HK-2 (cell line): ENCODE measurements around the gene CALCR.
A peak's percentile ranks its signal among the peaks of the same experiment; 100 is the strongest.
"Not testable (repeated sequence)": the region's sequence is repeated elsewhere in the genome, so short reads cannot be mapped to it uniquely, and the experiment has no call there.

Source experiments
- DNase-seq: peaks from one replicate; pipeline ENCODE4 v3.0.0-alpha.2; 2018; ENCODE audit not compliant: unreplicated experiment

The CALCR gene

DNA sequence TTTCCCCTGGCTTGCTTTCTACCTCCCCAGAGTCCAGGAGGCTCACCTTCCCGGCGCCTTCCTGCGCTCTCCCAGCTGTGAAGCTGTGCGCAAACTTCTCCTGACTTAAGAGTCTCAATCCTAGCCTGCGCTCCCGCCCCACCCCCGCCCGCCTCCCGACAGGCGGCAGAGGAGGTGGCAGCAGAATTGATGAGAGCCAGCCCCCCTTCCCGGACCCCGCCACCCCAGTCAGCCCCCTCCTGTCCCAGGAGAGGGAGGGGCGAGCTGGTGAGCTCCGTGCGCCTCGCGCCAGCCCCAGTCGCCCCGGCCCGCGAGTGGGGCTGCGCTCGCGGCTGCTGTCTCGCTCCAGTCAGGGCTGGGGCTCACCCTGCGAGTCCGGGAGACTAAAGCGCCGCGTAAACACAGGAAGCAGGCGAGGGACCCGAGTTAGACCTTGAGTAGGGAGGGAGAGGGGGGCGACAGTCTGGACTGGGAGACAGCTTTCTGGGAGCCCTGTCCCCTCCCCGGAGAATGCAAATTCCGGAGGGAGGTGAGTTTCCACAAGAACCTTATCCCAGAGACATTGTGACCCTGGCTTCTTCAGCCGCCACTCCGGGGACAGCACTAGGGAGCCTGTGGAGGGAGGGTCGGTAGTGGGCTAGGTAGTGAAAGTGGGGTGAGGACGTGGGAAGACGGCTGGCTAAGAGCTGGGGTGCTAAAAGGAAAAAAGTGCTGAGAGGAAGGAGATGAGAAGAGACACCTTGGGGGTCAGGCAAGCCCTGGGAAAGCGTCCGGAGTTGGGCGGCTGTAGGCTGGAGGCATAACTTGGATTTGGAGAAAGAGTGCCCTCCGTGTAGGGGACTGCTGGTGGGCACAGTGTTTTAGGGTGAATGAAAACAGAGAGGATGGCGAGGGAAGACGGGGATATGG, at the start of gene CALCR:
Gene CALCR (minus strand): TSS at position 79 of the 909 bp plus-strand sequence. CDS start 87,743 bp downstream, outside the sequence.
- DNase-seq: peak; percentile 26

DNA sequence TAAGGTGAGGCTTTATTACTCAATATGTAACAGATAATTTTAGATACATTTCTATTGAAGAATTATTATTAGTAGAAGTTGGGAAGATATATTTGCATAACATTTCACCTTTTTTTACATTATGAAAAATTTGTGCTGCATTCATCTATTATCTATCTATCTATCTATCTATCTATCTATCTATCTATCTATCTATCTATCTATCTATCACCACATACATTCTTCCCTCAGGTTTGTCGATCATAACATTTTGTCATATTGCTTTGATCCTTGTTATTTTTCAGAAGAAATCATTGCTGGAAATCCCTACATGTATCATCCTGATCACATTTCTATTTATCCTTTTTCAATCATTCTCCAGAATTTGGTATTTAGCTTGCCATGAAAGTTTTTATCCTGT, 49.3 kb upstream of the CALCR start:
- no peak for DNase-seq

DNA sequence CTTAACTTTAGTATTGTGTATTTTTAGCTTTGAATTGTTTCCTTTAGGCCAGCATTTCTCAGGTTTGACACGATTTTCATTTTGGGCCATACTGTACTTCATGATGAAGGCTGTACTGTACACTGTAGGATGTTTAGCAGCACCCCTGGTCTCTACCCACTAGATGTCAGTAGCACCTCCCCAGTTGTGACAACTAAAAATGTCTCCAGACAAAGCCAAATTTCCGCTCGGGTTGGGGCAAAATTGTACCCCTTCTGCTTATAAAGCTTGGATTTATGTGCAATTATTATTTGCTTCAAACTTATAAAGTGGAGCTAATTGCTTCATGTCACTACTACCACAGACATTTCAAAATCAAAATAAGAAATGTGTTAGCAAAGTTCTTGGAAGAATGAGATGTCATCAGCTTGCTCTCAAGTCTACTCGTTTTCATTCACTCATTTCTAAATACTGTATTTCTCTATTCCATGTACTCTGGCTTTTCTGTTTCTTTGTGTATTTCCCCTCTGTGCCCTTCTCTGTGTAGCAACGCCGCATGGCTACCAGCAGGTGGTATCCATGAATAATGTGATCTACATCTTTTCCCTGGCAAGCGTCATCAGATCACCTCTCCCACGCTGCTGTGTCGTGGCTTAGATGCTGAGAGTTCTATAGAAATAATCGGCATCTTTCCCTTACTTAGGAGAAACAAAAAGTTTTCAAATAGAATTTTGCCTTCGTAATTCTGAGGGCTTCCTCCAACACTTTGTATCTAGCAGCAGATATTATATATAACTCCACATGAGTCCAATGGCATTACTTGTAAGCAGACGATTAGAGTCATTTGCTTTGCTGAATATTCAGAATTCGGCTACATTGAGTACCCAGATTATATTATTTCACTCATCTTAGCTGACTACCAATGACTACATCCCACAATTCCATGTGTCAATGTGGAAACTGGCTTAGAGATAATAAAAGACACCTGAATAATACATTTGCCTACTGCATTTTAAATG, 47.8 kb upstream of the CALCR start:
- peak; percentile 14 for DNase-seq

DNA sequence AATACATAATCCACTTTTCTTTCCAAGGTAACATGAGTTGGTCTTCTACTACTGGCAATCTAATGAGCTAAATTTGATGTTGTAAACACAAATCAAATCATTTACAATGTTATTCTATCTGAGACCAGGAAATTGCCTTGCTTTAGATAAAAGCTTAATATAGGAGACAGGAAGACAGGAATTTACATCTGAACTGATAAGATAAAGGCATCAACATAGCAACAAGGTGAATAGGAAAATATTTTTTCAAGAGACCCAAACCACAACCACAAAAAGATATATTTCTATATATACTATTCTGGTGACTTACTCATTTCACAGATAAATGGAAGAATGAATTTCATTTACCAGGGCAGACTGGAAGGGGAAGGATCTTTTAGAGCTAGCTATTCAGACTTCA, 46.3 kb upstream of the CALCR start:
- DNase-seq: no peak

DNA sequence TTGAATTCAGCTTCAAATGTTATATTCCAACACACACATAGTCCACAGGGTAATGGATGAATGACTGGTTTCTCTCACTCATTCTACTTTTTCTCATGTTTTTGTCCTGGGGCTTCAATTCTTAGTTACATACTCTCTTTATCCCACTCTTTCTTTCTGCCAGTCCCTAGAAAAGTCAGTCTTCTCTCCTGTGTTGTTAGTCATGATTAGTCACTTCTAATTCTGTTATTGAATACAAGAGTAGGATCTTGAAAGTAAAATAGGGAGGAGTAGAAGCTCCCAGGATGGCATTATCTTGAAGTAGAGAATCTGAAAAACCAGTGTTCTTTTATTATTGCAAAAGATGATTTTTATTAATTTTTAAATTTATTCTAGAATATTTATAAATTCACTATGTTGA, 45.5 kb upstream of the CALCR start:
- no peak for DNase-seq

DNA sequence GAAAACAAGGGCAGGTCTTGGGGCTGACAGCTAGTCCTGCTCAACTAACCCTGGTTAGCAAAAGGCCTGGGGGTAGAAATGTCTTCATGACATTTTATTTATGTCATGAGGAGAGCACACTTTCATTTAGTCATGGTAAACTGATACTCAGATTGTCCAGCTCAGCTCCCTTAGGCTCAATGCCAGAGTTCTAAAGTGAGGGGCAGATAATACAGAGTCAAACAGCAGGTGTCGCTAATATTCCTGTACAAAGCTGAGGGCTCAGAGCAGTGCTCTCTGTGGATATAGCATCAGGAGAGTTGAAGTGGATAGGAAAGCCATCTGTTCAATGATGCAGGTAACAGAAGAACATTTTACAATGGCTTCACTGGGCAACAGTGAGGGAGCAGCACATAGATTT, 26.8 kb upstream of the CALCR start:
- DNase-seq: no peak

DNA sequence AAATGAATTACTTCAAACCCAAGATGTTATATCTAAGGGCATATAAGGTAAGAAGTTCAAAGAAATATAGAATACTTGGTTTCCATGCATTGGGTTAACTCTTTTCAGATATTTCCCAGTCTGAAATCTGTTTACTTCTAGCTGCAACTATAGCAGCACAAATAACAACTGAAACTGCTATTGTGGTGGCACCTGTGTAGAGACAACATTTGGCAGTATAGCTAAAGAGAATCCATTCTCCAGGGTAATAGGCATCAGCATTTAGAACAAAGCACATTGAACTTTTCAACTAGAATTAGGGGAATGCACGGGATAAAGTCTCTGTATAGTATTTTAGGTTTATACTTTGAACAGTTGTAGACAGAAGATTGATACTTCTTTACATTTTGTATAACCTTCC, 19.7 kb upstream of the CALCR start:
- no peak for DNase-seq

DNA sequence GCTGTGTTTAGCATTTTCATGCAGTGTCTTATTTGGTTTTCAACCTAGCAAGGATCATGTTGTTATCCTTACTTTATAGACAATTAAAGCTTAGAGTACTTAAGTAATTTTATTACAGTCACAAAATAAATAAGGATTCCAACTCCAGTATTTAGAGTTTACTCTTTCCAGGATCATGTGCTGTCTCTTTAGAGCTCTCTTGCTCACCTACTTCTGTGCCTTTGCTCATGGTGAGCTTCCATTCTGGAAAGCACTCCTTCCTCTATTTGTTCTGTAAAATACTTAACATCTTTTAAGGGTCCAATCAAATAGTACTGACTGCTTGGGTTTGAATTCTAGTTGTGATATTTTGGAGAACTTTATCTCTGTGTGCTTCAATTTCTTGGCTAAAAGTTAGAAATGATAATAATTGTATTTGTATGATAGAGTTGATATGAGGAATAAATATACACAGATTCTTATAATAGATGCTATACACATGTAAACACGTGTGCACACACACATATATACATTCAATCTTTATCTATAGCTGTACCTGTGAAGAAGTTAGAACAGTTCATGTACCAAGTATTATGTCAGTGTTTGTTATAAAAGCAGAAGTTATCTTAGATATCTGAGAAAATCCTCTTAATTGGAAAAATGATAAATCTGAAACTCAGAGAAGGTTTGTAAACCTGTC, 18.2 kb upstream of the CALCR start:
- no peak for DNase-seq

DNA sequence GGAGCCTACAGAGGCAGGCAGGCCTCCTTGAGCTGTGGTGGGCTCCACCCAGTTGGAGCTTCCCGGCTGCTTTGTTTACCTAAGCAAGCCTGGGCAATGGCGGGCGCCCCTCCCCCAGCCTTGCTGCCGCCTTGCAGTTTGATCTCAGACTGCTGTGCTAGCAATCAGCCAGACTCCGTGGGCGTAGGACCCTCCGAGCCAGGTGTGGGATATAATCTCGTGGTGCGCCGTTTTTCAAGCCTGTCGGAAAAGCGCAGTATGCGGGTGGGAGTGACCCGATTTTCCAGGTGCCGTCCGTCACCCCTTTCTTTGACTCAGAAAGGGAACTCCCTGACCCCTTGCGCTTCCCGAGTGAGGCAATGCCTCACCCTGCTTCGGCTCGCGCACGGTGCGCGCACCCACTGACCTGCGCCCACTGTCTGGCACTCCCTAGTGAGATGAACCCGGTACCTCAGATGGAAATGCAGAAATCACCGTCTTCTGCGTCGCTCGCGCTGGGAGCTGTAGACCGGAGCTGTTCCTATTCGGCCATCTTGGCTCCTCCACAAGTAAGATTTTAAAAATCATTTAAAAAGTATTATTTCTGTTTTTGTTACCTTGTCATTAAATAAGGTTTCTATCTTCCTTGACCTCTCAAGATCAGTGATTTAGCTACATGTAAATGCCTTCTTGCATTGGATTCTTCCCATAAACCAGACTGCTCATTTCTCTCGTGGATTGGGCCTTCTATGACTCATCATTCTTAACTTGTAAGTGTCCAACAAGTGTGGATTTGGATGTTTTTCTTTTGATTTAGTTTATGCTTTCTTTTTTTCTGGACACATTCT, 16.9 kb upstream of the CALCR start:
- DNase-seq: not testable (repeated sequence)

DNA sequence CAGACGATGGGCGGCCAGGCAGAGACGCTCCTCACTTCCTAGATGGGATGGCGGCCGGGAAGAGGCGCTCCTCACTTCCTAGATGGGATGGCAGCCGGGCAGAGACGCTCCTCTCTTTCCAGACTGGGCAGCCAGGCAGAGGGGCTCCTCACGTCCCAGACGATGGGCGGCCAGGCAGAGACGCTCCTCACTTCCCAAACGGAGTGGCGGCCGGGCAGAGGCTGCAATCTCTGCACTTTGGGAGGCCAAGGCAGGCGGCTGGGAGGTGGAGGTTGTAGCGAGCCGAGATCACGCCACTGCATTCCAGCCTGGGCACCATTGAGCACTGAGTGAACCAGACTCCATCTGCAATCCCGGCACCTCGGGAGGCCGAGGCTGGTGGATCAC, 11.9 kb upstream of the CALCR start:
- not testable (repeated sequence) for DNase-seq

DNA sequence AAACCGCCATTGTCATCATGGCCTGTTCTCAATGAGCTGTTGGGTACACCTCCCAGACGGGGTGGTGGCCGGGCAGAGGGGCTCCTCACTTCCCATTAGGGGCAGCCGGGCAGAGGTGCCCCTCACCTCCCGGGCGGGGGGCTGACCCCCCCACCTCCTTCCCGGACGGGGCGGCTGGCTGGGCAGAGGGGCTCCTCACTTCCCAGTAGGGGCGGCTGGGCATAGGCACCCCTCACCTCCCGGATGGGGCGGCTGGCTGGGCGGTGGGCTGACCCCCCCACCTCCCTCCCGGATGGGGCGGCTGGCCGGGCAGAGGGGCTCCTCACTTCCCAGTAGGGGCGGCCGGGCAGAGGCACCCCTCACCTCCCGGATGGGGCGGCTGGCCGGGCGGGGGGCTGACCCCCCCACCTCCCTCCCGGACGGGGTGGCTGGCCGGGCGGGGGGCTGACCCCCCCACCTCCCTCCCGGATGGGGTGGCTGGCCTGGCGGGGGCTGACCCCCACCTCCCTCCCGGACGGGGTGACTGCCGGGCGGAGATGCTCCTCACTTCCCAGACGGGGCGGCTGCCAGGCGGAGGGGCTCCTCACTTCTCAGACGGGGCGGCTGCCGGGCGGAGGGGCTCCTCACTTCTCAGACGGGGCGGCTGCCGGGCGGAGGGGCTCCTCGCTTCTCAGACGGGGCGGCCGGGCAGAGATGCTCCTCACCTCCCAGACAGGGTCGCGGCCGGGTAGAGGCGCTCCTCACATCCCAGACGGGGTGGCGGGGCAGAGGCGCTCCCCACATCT, 11.4 kb upstream of the CALCR start:
- not testable (repeated sequence) for DNase-seq

DNA sequence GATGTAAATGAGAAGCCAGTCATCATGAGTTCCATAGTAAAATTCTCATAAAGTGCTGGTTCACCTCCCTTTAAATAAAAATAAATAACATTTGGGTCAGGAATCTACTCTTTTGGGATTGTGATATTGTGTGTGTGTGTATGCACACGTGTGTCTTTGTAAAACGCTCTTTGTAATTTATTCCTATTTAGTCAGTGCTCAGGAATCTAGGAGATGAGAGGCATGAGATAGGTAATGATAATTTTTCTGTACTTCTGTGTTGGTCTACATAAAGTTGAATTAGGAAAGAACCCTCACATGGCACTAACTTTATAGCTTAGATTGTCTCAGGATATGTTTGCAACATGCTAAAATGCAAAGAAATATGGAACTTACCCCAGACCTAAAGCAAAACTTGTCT, 4.9 kb upstream of the CALCR start:
- no peak for DNase-seq

DNA sequence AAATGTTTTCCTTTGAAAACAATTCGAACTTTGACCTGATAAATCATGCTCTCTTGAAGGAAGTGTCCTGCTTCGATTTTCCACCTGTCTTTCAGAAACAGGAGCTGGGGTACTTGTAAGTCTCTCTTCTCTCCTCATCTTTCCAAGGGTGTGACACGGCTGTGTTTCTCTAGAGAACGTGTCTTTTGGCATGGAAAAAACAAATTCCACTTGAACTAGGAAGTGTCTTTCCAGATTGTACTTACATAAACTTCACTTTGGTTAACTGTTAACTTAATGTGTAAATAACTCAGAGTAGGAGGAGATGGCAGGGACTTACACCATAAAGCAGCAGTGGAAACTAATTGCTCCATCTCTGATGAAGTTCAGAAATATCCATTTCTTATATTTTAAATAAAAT, 4.2 kb upstream of the CALCR start:
- DNase-seq: no peak

DNA sequence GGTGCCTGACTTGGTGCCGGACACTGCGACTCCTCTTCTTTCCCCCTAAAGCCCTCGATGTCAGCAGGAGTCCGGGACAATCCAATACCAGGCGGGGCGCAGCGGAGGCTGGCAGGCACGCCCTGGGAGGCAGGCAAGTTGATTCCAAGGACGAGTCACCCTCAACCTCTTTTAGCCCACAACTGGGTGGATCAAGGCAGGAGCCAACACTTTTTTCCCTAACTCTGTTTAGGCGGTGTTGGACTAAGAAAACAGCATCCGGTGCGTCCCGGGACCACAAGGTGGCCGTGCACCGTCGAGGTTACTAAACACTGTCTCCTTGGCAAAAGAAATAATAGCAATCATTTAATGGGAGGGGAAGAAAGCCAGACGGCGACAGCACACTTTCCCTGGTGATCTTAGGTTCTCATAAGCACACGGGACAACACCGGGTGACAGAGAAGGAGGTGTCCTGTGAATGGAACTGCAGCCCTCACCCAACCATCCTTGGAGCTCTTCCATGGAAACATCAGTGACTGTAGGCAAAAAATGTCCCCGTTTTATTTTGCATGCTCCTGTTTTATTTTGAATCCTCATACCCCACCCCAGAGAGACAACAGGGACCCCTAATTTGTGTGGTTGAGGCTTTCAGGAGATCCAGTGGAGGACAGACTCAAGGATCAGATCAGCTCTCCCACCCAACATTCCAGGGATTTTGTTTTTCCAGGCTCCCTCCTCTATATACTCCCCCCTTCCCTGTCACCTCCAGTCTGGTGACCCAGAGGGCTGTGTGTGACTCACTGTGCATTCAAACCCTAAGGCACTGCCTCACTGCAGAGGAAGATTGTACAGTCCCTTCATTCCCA, 1.3 kb upstream of the CALCR start:
- DNase-seq: peak; percentile 18

DNA sequence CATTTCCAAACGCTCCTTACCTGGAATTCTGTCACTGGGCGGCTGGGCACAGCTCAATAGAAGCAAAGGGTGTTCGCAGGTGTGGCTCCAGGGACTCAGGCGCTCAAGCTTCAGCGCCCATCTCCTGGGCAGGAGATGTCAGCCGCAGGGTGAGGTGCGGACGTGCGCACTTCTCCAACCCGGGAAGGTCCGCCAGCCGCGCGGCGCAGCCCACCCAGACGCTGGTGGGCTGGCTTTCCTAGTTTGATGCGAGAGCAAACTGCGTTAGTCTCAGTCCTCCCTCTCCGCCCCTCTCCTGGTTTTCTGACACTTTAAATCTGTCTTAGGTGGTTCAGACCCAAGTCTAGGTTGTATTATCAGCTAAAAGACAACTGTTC, 267 bp downstream of the CALCR start:
- DNase-seq: no peak

DNA sequence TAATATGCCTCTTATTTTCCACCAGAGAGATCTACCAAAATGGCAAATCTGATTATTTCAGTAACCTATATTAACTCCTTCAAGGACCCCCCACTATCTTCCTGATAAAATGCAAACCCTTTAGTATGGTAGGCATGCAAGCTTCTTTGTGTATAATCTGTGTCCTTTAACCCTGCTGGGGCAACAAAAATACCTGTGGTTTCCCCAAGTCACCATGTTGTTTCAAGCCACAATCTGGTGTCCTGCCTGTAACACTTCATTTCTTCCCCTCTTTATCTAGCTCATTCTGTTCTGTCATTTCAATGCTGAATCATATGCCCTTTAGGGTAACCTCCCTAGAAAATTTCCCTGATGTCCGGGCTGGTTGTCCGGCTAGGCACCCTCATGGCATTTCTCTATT, 5.3 kb downstream of the CALCR start:
- DNase-seq: no peak

DNA sequence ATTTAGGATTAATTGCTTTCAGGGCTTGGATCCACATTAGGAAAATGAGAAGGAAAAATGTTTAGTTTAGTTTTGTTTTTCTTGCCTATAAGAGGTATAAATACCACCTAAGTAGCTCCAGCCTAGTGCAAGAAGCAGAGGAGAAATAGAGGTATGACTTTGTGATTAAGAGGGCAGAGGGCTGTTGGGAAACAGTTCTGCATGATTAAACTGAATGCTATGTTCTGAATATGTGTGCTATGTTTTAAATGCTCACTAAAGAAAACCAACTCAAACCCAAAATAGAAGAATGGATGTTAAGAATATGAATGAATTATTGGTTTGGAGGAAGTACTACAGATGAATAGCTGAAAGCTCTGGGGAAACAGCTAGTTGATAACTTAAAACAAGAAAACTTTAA, 7.6 kb downstream of the CALCR start:
- no peak for DNase-seq

DNA sequence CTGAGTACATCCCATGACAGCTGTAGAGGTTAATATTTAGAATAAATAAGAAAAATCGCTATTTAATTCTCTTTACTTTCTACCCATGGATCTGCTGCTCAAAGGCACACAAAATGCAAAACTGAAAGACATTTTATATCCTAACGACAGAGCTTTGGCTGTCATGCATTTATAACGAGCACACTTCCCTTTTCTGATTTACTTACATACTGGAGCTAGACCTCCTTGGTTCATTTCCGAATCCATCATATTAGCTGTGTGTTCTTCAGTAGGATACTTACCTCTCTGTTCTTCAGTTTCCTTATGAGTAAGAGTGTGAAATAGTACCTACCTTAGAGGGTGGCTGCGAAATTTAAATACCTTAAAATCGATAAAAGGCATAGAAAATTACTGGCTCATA, 10.9 kb downstream of the CALCR start:
- no peak for DNase-seq

DNA sequence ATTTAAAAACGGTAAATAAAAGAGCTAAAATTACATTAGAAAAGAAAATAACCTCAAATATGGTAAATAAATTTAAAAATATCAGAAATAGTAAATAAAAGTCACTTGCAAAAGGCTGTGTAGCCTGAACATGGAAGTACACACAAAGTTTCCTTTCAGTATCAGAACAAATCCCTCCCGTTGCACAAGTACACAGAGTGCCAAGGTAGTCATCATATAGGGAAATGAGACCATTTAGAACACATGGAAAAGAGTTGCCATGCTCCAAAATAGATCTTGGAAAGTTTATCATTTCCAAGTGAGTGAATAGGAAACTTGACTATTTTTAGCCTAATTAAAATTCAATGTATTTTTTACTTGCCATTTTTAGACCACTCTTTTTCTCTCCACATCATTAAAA, 11.6 kb downstream of the CALCR start:
- DNase-seq: no peak
